Neural progenitor cell (in vitro differentiated cells): ENCODE data around the gene PGAM1. TPM values are rescaled to one million over a fixed set of nuclear protein-coding genes. Genes with fewer than 3 reads are reported as not detected.

ENCODE experiments used
- DNase-seq: peaks from one replicate; pipeline ENCODE4 v3.0.0-alpha.2; 2016; ENCODE audit warnings: low spot score
- H2AFZ ChIP-seq: fragments of 200-600 bp; sonication (generic); replicated peaks from 2 replicates; pipeline ENCODE4 v1.6.1; 2016; ENCODE audit warnings: antibody characterized with exemption
- H3F3A ChIP-seq: fragments of 200-600 bp; sonication (generic); 2 replicates; pipeline ENCODE4 v1.6.1; 2016; ENCODE audit warnings: antibody characterized with exemption, low read depth
- H3K27ac ChIP-seq: fragments of 200-600 bp; sonication (generic); 2 replicates; pipeline ENCODE4 v1.5.1; 2016; ENCODE audit warnings: mild to moderate bottlenecking
- H3K27me3 ChIP-seq: fragments of 200-600 bp; sonication (generic); 2 replicates; pipeline ENCODE4 v1.6.1; 2016; ENCODE audit warnings: mild to moderate bottlenecking, moderate library complexity
- H3K36me3 ChIP-seq: fragments of 200-600 bp; sonication (generic); 2 replicates; pipeline ENCODE4 v1.5.1; 2016
- H3K4me1 ChIP-seq: fragments of 200-600 bp; sonication (generic); 2 replicates; pipeline ENCODE4 v1.6.1; 2016; ENCODE audit warnings: mixed run types
- H3K4me2 ChIP-seq: fragments of 200-600 bp; sonication (generic); 2 replicates; pipeline ENCODE4 v1.6.1; 2016
- H3K4me3 ChIP-seq: fragments of 200-600 bp; sonication (generic); 2 replicates; pipeline ENCODE4 v1.5.1; 2016
- H3K79me2 ChIP-seq: fragments of 200-600 bp; sonication (generic); 2 replicates; pipeline ENCODE4 v1.6.1; 2016; ENCODE audit warnings: low read depth
- H3K9ac ChIP-seq: fragments of 200-600 bp; sonication (generic); 2 replicates; pipeline ENCODE4 v1.6.1; 2016
- H3K9me3 ChIP-seq: fragments of 200-600 bp; sonication (generic); 2 replicates; pipeline ENCODE4 v1.5.1; 2016; ENCODE audit warnings: low read depth
- H4K20me1 ChIP-seq: fragments of 200-600 bp; sonication (generic); 2 replicates; pipeline ENCODE4 v1.6.1; 2016; ENCODE audit warnings: low read depth
- H3K27ac Mint-ChIP-seq: 3 replicates; pipeline ENCODE4 v1.8.0; 2021; ENCODE audit warnings: mixed read lengths
- H3K27me3 Mint-ChIP-seq: 2 replicates; pipeline ENCODE4 v1.8.0; 2022; ENCODE audit warnings: low read depth, mild to moderate bottlenecking, inconsistent platforms, moderate library complexity, mixed read lengths; ENCODE audit not compliant: insufficient read depth
- H3K36me3 Mint-ChIP-seq: 3 replicates; pipeline ENCODE4 v1.8.0; 2021; ENCODE audit warnings: mixed read lengths
- H3K4me1 Mint-ChIP-seq: 3 replicates; pipeline ENCODE4 v1.8.0; 2021; ENCODE audit warnings: mixed read lengths
- H3K4me3 Mint-ChIP-seq: 3 replicates; pipeline ENCODE4 v1.8.0; 2021; ENCODE audit warnings: mild to moderate bottlenecking, moderate library complexity, mixed read lengths
- H3K9me3 Mint-ChIP-seq: 3 replicates; pipeline ENCODE4 v1.8.0; 2020; ENCODE audit warnings: mixed read lengths
- EZH2 ChIP-seq: fragments of 200-600 bp; sonication (generic); IDR thresholded peaks from 2 replicates; pipeline ENCODE4 v1.6.1; 2017; ENCODE audit warnings: antibody characterized with exemption, mild to moderate bottlenecking, moderate library complexity
- EZH2phosphoT487 ChIP-seq: fragments of 200-600 bp; sonication (generic); IDR thresholded peaks from 2 replicates; pipeline ENCODE4 v1.6.1; 2017; ENCODE audit warnings: antibody characterized with exemption
- total RNA-seq: library from RNA; depleted of rRNA; stranded (reverse); fragments of >200 nt; gene quantifications from 2 replicates; pipeline ENCODE4 v1.2.3, GENCODE V29; 2015; ENCODE audit warnings: low replicate concordance
- TF ChIP-seq, protein P1 (sequence below): fragments of 200-600 bp; sonication (generic); IDR thresholded peaks from 2 replicates; pipeline ENCODE4 v1.5.1; 2017; ENCODE audit warnings: antibody characterized with exemption, mild to moderate bottlenecking

PGAM1 gene
- total RNA-seq, 1 donor from 2014 or later: 887 TPM

DNA sequence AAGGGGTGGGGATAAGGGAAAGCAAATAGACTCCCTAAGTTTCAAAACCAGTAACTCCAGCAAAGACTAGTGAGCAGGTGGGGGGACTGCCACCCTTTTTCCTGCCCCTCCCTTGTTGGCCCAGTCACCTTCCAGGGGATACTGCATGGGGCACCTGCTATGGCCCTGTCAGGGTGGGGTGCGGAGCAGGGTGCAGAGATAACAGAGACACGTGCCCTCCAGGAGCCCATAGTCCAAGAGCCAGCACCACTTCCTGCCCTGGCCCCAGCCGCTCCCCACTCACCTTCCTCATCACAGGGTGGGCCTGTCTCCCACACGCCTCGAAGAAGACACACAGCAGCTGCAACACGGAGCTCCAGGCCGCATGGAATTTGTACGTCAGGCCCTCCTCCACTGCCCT, 45.5 kb upstream of the PGAM1 start:
- TF ChIP-seq EZH2phosphoT487: no peak
- Histone ChIP-seq H2AFZ (no peak overlapping the region), H3K27me3 (no peaks in the 10 kb centered on the region), H3K27ac (no peak overlapping the region), H3K9me3 (no peaks in the 10 kb centered on the region), H3K9ac (no peak overlapping the region), H3K79me2 (no peaks in the 10 kb centered on the region), H3K4me2 (no peak overlapping the region), H3K4me1 (no peaks in the 10 kb centered on the region), H4K20me1 (no peaks in the 10 kb centered on the region), H3K36me3 (no peaks in the 10 kb centered on the region), H3K4me3 (no peak overlapping the region), H3F3A (no peaks in the 10 kb centered on the region)
- Mint-ChIP-seq H3K9me3 (no peaks in the 10 kb centered on the region), H3K27ac (no peak overlapping the region), H3K36me3 (peaks cover 5% of the 10 kb centered on the region), H3K4me3 (no peak overlapping the region), H3K27me3 (peaks cover 3% of the 10 kb centered on the region), H3K4me1 (no peaks in the 10 kb centered on the region)
- no peak for DNase-seq

- Histone ChIP-seq H3K36me3 (no peaks in the 10 kb centered on the region), H3F3A (no peaks in the 10 kb centered on the region), H3K9me3 (no peaks in the 10 kb centered on the region), H3K9ac (no peak overlapping the region), H3K4me3 (no peak overlapping the region), H4K20me1 (no peaks in the 10 kb centered on the region), H3K27me3 (no peaks in the 10 kb centered on the region), H3K27ac (no peak overlapping the region), H3K4me1 (no peaks in the 10 kb centered on the region), H3K79me2 (no peaks in the 10 kb centered on the region), H2AFZ (no peak overlapping the region), H3K4me2 (no peak overlapping the region)
- Mint-ChIP-seq H3K9me3 (no peaks in the 10 kb centered on the region), H3K27ac (no peak overlapping the region), H3K4me3 (no peak overlapping the region), H3K36me3 (peaks cover 2% of the 10 kb centered on the region), H3K27me3 (peaks cover 3% of the 10 kb centered on the region), H3K4me1 (no peaks in the 10 kb centered on the region)
- no peak for TF ChIP-seq EZH2phosphoT487
- no peak for TF ChIP-seq EZH2
- TF ChIP-seq, protein P1, sequence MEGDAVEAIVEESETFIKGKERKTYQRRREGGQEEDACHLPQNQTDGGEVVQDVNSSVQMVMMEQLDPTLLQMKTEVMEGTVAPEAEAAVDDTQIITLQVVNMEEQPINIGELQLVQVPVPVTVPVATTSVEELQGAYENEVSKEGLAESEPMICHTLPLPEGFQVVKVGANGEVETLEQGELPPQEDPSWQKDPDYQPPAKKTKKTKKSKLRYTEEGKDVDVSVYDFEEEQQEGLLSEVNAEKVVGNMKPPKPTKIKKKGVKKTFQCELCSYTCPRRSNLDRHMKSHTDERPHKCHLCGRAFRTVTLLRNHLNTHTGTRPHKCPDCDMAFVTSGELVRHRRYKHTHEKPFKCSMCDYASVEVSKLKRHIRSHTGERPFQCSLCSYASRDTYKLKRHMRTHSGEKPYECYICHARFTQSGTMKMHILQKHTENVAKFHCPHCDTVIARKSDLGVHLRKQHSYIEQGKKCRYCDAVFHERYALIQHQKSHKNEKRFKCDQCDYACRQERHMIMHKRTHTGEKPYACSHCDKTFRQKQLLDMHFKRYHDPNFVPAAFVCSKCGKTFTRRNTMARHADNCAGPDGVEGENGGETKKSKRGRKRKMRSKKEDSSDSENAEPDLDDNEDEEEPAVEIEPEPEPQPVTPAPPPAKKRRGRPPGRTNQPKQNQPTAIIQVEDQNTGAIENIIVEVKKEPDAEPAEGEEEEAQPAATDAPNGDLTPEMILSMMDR: no peak
- no peak for DNase-seq
These were observed 44.4 kb upstream of the PGAM1 start for GRCh38 chr10:97381626-97382025.

DNA sequence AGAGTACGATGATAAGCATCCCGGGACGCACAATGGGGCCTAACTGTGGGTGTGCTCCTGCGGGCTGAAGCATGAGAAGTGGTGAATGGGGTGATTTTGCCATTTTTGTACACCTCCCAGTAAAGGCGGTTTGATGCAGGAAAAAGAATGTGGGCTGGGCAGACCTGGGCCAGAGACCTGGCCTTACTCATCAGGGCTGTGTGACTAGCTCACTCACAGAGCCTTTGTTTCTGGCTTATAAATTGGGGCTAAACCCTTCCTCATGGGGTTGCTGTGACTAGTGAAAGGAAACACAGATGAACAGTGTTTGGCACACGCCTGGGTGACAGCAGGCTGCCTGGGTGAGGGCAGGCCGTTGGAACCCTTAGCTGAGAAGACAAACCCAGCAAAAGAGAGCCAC, 42.8 kb upstream of the PGAM1 start:
- H3K27ac Mint-ChIP-seq: no peak overlapping the region
- Histone ChIP-seq H3K4me2 (no peak overlapping the region), H3K79me2 (no peaks in the 10 kb centered on the region), H3F3A (no peaks in the 10 kb centered on the region), H3K27me3 (no peaks in the 10 kb centered on the region), H2AFZ (no peak overlapping the region), H3K9me3 (no peaks in the 10 kb centered on the region), H3K27ac (no peak overlapping the region), H4K20me1 (no peaks in the 10 kb centered on the region), H3K4me1 (no peaks in the 10 kb centered on the region), H3K36me3 (no peaks in the 10 kb centered on the region), H3K4me3 (no peak overlapping the region), H3K9ac (no peak overlapping the region)
- DNase-seq: no peak
- no peaks in the 10 kb centered on the region for H3K4me1 Mint-ChIP-seq
- TF ChIP-seq EZH2phosphoT487 (no peak), EZH2 (no peak)
- TF ChIP-seq, protein P1: no peak
- H3K27me3 Mint-ChIP-seq: peaks cover 3% of the 10 kb centered on the region
- H3K9me3 Mint-ChIP-seq: no peaks in the 10 kb centered on the region
- H3K36me3 Mint-ChIP-seq: peaks cover 2% of the 10 kb centered on the region
- no peak overlapping the region for H3K4me3 Mint-ChIP-seq

DNA sequence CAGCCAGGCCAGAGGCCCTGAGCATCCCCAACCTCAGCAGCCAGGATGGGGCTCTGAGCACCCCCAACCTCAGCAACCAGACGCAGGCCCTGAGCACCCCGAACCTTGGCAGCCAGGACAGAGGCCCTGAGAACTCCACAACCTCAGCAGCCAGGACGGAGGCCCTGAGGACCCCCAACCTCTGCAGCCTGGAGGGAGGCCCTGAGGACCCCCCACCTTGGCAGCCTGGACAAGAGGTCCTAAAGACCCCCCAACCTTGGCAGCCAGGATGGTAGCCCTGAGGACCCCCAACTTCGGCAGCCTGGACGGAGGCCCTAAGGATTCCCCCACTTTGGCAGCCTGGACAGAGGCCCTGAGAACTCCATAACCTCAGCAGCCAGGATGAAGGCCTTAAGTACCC, 41.8 kb upstream of the PGAM1 start:
- Histone ChIP-seq H3K36me3 (no peaks in the 10 kb centered on the region), H4K20me1 (no peaks in the 10 kb centered on the region), H3K27ac (no peak overlapping the region), H3K4me2 (no peak overlapping the region), H3K79me2 (no peaks in the 10 kb centered on the region), H2AFZ (no peak overlapping the region), H3K9me3 (no peaks in the 10 kb centered on the region), H3K4me1 (no peaks in the 10 kb centered on the region), H3K4me3 (no peak overlapping the region), H3F3A (no peaks in the 10 kb centered on the region), H3K9ac (no peak overlapping the region), H3K27me3 (no peaks in the 10 kb centered on the region)
- peaks cover 2% of the 10 kb centered on the region for H3K27me3 Mint-ChIP-seq
- peaks cover 6% of the 10 kb centered on the region for H3K36me3 Mint-ChIP-seq
- no peak overlapping the region for H3K27ac Mint-ChIP-seq
- no peak overlapping the region for H3K4me3 Mint-ChIP-seq
- TF ChIP-seq EZH2: no peak
- no peak for TF ChIP-seq EZH2phosphoT487
- TF ChIP-seq, protein P1: no peak
- H3K9me3 Mint-ChIP-seq: no peaks in the 10 kb centered on the region
- no peak for DNase-seq
- H3K4me1 Mint-ChIP-seq: no peaks in the 10 kb centered on the region
